Esophagus muscularis mucosa (tissue), 4 donors: ENCODE measurements around the gene PRKAA2. TPM values are rescaled to one million over a fixed set of nuclear protein-coding genes. Genes with fewer than 3 reads are reported as not detected.

Experiments used
- DNase-seq: peaks from one replicate; pipeline ENCODE4 v3.0.0-alpha.2; 2017; ENCODE audit errors: extremely low spot score
- H3K27ac ChIP-seq, 4 donors: fragments of 200-600 bp; sonication (generic); replicated peaks in 1 of 4; 1 replicate in 3 of 4; 2 replicates in 1 of 4; pipeline ENCODE4 v1.5.1; 2016 to 2019; ENCODE audit warnings: mild to moderate bottlenecking in 1 of 4
- H3K27me3 ChIP-seq, 4 donors: fragments of 200-600 bp; sonication (generic); one replicate each; pipeline versions ENCODE4 v1.5.1 to v1.6.0; 2016 to 2019
- H3K36me3 ChIP-seq, 4 donors: fragments of 200-600 bp; sonication (generic); one replicate each; pipeline ENCODE4 v1.5.1; 2016 to 2019
- H3K4me1 ChIP-seq, 4 donors: fragments of 200-600 bp; sonication (generic); one replicate each; pipeline ENCODE4 v1.5.1; 2016 to 2019
- H3K4me3 ChIP-seq, 4 donors: fragments of 200-600 bp; sonication (generic); 1 replicate in 2 of 4; 2 replicates in 2 of 4; pipeline ENCODE4 v1.5.1; 2016 to 2019; ENCODE audit warnings: mild to moderate bottlenecking in 4 of 4, moderate library complexity in 1 of 4
- H3K9me3 ChIP-seq, 4 donors: fragments of 200-600 bp; sonication (generic); 1 replicate in 3 of 4; 2 replicates in 1 of 4; pipeline ENCODE4 v1.5.1; 2016 to 2019
- CTCF ChIP-seq, 3 experiments: fragments of 200-600 bp in 2 of 3; fragments of 450-650 bp in 1 of 3; sonication (generic) in 2 of 3; IDR thresholded peaks; one replicate each; pipeline ENCODE4 v1.5.1; 2017 to 2019; ENCODE audit warnings: antibody characterized with exemption in 3 of 3, mild to moderate bottlenecking in 2 of 3, moderate library complexity in 1 of 3
- EP300 ChIP-seq: sonication (generic); formaldehyde crosslinking; IDR thresholded peaks from one replicate; pipeline ENCODE4 v1.6.1; 2017; ENCODE audit warnings: antibody characterized with exemption
- POLR2A ChIP-seq: fragments of 450-650 bp; IDR thresholded peaks from one replicate; pipeline ENCODE4 v1.6.1; 2017; ENCODE audit warnings: antibody characterized with exemption, moderate library complexity, mild to moderate bottlenecking, low read depth
- POLR2AphosphoS5 ChIP-seq, 2 donors: sonication (generic); formaldehyde crosslinking; IDR thresholded peaks; one replicate each; pipeline ENCODE4 v1.6.1; 2017; ENCODE audit warnings: antibody characterized with exemption in 2 of 2
- WGBS: methylation state at CpG from one replicate; pipeline ENCODE4 v1.1.5; 2018; 5-methylcytosine and 5-hydroxymethylcytosine counted together
- intact Hi-C: fragments of 100-400 bp; cut with DNase I; formaldehyde crosslinking; loops from one replicate; pipeline ENCODE4 v1.15.1; 2023
- total RNA-seq, 4 donors: library from RNA; depleted of rRNA; stranded (reverse); fragments of >200 nt; gene quantifications; one replicate each; pipeline versions ENCODE4 v1.1.0 to v1.2.1, GENCODE V29; 2016

PRKAA2 gene
- total RNA-seq, 4 donors from 2014 or later: 32.6 to 70.8 (median 39.2) TPM

- Histone ChIP-seq H3K36me3 (no peaks in the 10 kb centered on the region), H3K27ac (no peak overlapping the region), H3K27me3 (no peaks in the 10 kb centered on the region), H3K4me1 (peaks cover 0 to 13% (median 8%) of the 10 kb centered on the region in 4 donors), H3K4me3 (no peak overlapping the region), H3K9me3 (no peaks in the 10 kb centered on the region)
- 89% methylated on average over 2 of the region's 2 CpGs for WGBS
- no peak for DNase-seq
- intact Hi-C loops: no loop called here
- TF ChIP-seq EP300 (no peak), POLR2A (no peak), CTCF (IDR thresholded peaks at IDR 0.05) (no peak), POLR2AphosphoS5 (IDR thresholded peaks at IDR 0.05) (no peak)
Observed at GRCh38 chr1:56686169-56686568, 41.1 kb downstream of the PRKAA2 start.

- DNase-seq: no peak
- H3K4me3 ChIP-seq: no peak overlapping the region
- no peak overlapping the region for H3K27ac ChIP-seq
- WGBS: 69% methylated on average over 3 of the region's 3 CpGs
- no peaks in the 10 kb centered on the region for H3K9me3 ChIP-seq
- TF ChIP-seq CTCF (IDR thresholded peaks at IDR 0.05) (no peak), EP300 (no peak), POLR2A (no peak), POLR2AphosphoS5 (IDR thresholded peaks at IDR 0.05) (no peak)
- intact Hi-C loops: no loop called here
- H3K4me1 ChIP-seq: peaks cover 0 to 13% (median 8%) of the 10 kb centered on the region in 4 donors
- no peaks in the 10 kb centered on the region for H3K27me3 ChIP-seq
- H3K36me3 ChIP-seq: no peaks in the 10 kb centered on the region
Observed at GRCh38 chr1:56688522-56689026, 43.5 kb downstream of the PRKAA2 start.

- no peak overlapping the region for H3K4me3 ChIP-seq
- H3K27ac ChIP-seq: no peak overlapping the region
- no peak for DNase-seq
- intact Hi-C loops: no loop called here
- 90% methylated on average over 3 of the region's 3 CpGs for WGBS
- H3K36me3 ChIP-seq: peaks cover 0 to 29% (median 13%) of the 10 kb centered on the region in 4 donors
- peaks cover 0 to 7% (median 5%) of the 10 kb centered on the region in 4 donors for H3K9me3 ChIP-seq
- no peaks in the 10 kb centered on the region for H3K4me1 ChIP-seq
- TF ChIP-seq POLR2AphosphoS5 (IDR thresholded peaks at IDR 0.05): no peak
- no peak for TF ChIP-seq CTCF (IDR thresholded peaks at IDR 0.05)
- H3K27me3 ChIP-seq: no peaks in the 10 kb centered on the region
Observed at GRCh38 chr1:56696663-56697062, 51.5 kb downstream of the PRKAA2 start.

GRCh38 chr1:56703747-56704146 lies 58.6 kb downstream of the PRKAA2 start:
- H3K9me3 ChIP-seq: peaks cover 0 to 15% (median 9%) of the 10 kb centered on the region in 4 donors
- no peak for DNase-seq
- peaks cover 0 to 55% (median 30%) of the 10 kb centered on the region in 4 donors for H3K36me3 ChIP-seq
- H3K4me3 ChIP-seq: no peak overlapping the region
- intact Hi-C loops: no loop called here
- TF ChIP-seq POLR2AphosphoS5 (IDR thresholded peaks at IDR 0.05) (no peak), CTCF (IDR thresholded peaks at IDR 0.05) (no peak), POLR2A (no peak), EP300 (no peak)
- WGBS: 100% methylated on average over 1 of the region's 1 CpG
- H3K4me1 ChIP-seq: no peaks in the 10 kb centered on the region
- no peak overlapping the region for H3K27ac ChIP-seq
- no peaks in the 10 kb centered on the region for H3K27me3 ChIP-seq

- Histone ChIP-seq H3K27ac (no peak overlapping the region), H3K4me3 (no peak overlapping the region), H3K27me3 (no peaks in the 10 kb centered on the region), H3K4me1 (peaks cover 0 to 22% (median 11%) of the 10 kb centered on the region in 4 donors), H3K9me3 (peaks cover 0 to 9% (median 4%) of the 10 kb centered on the region in 4 donors), H3K36me3 (peaks cover 0 to 41% (median 18%) of the 10 kb centered on the region in 4 donors)
- no peak for DNase-seq
- intact Hi-C loops: no loop called here
- TF ChIP-seq EP300 (no peak), CTCF (IDR thresholded peaks at IDR 0.05) (no peak), POLR2AphosphoS5 (IDR thresholded peaks at IDR 0.05) (no peak), POLR2A (no peak)
- 84% methylated on average over 4 of the region's 4 CpGs for WGBS
Observed at GRCh38 chr1:56707379-56707778, 62.3 kb downstream of the PRKAA2 start.
